Neutrophil (primary cell): ENCODE measurements around the gene GPATCH4.

Experiments used
- H3K27ac ChIP-seq: fragments of 200-600 bp; sonication (generic); 2 replicates; pipeline ENCODE4 v1.5.1; 2016; ENCODE audit warnings: mild to moderate bottlenecking, moderate library complexity
- H3K27me3 ChIP-seq: fragments of 200-600 bp; sonication (generic); 2 replicates; pipeline ENCODE4 v1.6.0; 2016; ENCODE audit warnings: mild to moderate bottlenecking
- H3K36me3 ChIP-seq: fragments of 200-600 bp; sonication (generic); 2 replicates; pipeline ENCODE4 v1.5.1; 2017
- H3K4me1 ChIP-seq, 2 experiments: fragments of 200-600 bp in 1 of 2; sonication (generic) in 1 of 2; 1 replicate in 1 of 2; 2 replicates in 1 of 2; pipeline versions ENCODE4 v1.5.1 to v1.6.1; 2013 to 2016; ENCODE audit warnings: low read depth in 1 of 2, low read length in 1 of 2, mild to moderate bottlenecking in 1 of 2, moderate library complexity in 1 of 2; ENCODE audit not compliant: control insufficient read depth in 1 of 2, insufficient read depth in 1 of 2
- H3K4me3 ChIP-seq, 2 experiments: fragments of 200-600 bp in 1 of 2; sonication (generic) in 1 of 2; 1 replicate in 1 of 2; 2 replicates in 1 of 2; pipeline ENCODE4 v1.5.1; 2013 to 2016; ENCODE audit warnings: low read depth in 1 of 2, low read length in 1 of 2, mild to moderate bottlenecking in 1 of 2, moderate library complexity in 1 of 2
- H3K9me3 ChIP-seq: fragments of 200-600 bp; sonication (generic); 2 replicates; pipeline ENCODE4 v1.5.1; 2016
- TF ChIP-seq, protein P1 (sequence below): fragments of 200-600 bp; sonication (generic); IDR thresholded peaks from 2 replicates; pipeline ENCODE4 v1.5.1; 2016; ENCODE audit warnings: antibody characterized with exemption

GPATCH4 gene

GRCh38 chr1:156625436-156626078 is 24.3 kb upstream of the GPATCH4 start:
- Histone ChIP-seq H3K9me3 (no peaks in the 10 kb centered on the region), H3K4me1 (peaks cover 0 to 14% of the 10 kb centered on the region in 2 experiments), H3K36me3 (no peaks in the 10 kb centered on the region), H3K27me3 (peaks cover 100% of the 10 kb centered on the region), H3K4me3 (no peak overlapping the region), H3K27ac (no peak overlapping the region)
- TF ChIP-seq, protein P1, sequence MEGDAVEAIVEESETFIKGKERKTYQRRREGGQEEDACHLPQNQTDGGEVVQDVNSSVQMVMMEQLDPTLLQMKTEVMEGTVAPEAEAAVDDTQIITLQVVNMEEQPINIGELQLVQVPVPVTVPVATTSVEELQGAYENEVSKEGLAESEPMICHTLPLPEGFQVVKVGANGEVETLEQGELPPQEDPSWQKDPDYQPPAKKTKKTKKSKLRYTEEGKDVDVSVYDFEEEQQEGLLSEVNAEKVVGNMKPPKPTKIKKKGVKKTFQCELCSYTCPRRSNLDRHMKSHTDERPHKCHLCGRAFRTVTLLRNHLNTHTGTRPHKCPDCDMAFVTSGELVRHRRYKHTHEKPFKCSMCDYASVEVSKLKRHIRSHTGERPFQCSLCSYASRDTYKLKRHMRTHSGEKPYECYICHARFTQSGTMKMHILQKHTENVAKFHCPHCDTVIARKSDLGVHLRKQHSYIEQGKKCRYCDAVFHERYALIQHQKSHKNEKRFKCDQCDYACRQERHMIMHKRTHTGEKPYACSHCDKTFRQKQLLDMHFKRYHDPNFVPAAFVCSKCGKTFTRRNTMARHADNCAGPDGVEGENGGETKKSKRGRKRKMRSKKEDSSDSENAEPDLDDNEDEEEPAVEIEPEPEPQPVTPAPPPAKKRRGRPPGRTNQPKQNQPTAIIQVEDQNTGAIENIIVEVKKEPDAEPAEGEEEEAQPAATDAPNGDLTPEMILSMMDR, result peak; percentile 54

DNA sequence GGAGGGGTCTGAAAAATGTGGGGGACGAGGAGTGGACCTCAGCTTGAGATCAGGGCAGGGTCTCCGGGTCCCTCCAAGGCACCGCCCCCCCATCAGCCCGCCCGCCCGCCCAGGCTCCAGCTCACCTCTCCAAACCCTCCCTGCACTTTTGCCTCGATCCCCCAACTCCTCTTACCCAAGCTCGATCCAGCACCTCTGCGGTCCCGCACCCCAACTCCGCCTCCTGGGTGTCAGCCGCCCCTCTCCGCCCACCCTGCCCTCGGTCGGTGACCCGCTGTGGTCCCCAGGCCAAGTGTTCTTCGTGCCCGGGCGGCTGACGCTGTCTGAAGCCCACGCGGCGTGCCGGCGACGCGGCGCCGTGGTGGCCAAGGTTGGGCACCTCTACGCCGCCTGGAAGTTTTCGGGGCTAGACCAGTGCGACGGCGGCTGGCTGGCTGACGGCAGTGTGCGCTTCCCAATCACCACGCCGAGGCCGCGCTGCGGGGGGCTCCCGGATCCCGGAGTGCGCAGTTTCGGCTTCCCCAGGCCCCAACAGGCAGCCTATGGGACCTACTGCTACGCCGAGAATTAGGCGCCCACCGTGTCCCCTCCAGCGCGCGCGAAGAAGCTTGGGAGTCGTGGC is 23.6 kb upstream of the GPATCH4 start:
- Histone ChIP-seq H3K9me3 (no peaks in the 10 kb centered on the region), H3K27ac (no peak overlapping the region), H3K4me1 (peaks cover 0 to 14% of the 10 kb centered on the region in 2 experiments), H3K36me3 (no peaks in the 10 kb centered on the region), H3K4me3 (no peak overlapping the region), H3K27me3 (peaks cover 100% of the 10 kb centered on the region)
- TF ChIP-seq, protein P1, result no peak

DNA sequence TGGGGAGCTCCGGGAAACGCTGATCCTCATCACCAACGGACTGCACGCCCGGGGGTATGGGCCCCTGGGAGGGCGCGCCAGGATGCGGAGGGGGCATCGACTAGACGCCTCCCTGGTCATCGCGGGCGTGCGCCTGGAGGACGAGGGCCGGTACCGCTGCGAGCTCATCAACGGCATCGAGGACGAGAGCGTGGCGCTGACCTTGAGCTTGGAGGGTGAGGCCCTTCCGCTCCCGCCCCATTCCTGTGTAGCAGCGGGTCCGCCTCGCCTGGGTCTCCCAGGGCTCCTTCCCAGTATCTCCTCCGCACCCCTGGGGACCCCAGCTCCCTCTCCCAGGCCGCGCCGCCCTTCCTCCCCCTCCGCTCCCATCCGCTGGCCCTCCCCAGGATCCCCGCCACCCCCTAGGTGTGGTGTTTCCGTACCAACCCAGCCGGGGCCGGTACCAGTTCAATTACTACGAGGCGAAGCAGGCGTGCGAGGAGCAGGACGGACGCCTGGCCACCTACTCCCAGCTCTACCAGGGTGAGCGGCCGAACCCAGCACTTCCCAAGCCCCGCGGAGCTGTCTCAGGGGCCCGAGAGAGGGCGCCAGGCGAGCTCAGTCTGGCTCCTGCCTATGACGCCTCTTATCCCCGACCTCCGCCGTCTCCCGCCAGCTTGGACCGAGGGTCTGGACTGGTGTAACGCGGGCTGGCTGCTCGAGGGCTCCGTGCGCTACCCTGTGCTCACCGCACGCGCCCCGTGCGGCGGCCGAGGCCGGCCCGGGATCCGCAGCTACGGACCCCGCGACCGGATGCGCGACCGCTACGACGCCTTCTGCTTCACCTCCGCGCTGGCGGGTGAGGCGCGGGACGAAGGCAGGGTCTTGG is 22.9 kb upstream of the GPATCH4 start:
- Histone ChIP-seq H3K27ac (no peak overlapping the region), H3K4me1 (peaks cover 0 to 14% of the 10 kb centered on the region in 2 experiments), H3K27me3 (peaks cover 100% of the 10 kb centered on the region), H3K4me3 (no peak overlapping the region), H3K9me3 (no peaks in the 10 kb centered on the region), H3K36me3 (no peaks in the 10 kb centered on the region)
- TF ChIP-seq, protein P1, result no peak

DNA sequence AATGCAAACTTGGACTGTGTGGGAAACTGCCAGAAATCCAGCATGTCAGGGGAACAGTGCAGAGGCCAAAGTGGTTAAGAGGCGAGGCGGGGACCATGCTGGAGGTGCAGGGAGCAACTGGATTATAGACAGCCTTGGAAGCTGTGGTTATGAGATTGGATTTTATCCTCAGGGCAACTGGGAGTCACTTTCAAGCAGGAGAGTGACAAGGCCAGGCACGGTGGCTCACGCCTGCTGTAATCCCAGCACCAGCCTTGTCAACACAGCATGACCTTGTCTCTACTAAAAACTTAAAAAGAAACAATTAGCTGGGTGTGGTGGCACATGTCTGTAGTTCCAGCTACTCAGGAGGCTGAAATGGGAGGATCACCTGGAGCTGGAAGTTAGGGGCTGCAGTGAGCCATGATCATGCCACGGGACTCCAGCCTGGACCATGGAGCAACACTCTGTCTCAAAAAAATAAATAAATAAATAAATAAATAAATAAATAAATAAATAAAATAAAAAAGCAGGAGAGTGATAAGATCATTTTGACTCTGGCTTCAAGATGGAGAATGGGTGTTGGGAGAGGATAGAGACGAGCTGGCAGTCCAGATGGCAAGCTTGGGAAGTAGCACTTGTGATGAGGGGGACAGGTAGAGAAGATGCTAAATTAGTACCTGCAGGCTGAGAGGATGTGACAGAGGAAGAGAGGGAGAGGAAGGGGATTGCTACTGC is 21.5 kb upstream of the GPATCH4 start:
- TF ChIP-seq, protein P1, result no peak
- H3K9me3 ChIP-seq, result no peaks in the 10 kb centered on the region
- H3K4me3 ChIP-seq, result no peak overlapping the region
- H3K36me3 ChIP-seq, result no peaks in the 10 kb centered on the region
- no peak overlapping the region for H3K27ac ChIP-seq
- peaks cover 0 to 14% of the 10 kb centered on the region in 2 experiments for H3K4me1 ChIP-seq
- peaks cover 97% of the 10 kb centered on the region for H3K27me3 ChIP-seq

GRCh38 chr1:156619582-156619955 is 18.3 kb upstream of the GPATCH4 start:
- Histone ChIP-seq H3K36me3 (no peaks in the 10 kb centered on the region), H3K4me3 (no peak overlapping the region), H3K9me3 (no peaks in the 10 kb centered on the region), H3K27ac (no peak overlapping the region), H3K27me3 (peaks cover 97% of the 10 kb centered on the region), H3K4me1 (peaks cover 0 to 5% of the 10 kb centered on the region in 2 experiments)
- TF ChIP-seq, protein P1, result no peak
